ENCODE measurements around the gene ZBTB7C.

The ZBTB7C gene

DNA sequence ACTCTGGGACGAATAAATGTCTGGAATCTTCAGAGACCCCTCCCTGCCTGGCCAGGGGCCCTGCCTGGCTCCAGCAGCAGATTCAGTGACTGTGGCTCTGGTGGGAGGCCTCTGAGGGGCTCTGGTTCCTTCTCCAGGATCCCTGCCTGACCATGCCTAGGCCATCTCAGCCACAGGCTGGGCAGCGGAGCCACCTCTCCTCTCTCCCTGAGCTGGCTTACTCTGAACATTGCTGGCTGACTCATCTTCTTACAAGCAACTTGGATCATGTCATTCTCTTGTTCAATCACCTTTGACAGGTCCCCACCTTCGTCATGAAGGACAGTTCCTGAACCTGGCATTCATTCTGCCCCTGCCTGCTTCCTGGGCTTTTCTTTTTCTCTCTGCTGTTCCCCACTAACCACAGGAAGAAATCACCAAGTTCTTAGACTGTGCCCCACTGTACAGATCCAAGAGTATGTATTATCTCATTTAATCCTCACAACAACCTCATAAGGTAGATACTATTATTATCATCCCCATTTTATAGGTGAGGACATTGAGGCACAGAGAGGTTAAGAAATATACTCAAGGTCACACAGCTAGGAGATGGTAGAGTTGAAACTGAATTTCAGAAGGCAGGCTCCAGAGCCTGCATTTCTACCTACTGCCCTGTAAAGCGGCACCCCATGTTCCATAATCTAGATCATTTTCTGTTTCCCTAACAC is 323.2 kb downstream of the ZBTB7C start:
- no peak for DNase-seq (ENCODE audit: low read depth)

DNA sequence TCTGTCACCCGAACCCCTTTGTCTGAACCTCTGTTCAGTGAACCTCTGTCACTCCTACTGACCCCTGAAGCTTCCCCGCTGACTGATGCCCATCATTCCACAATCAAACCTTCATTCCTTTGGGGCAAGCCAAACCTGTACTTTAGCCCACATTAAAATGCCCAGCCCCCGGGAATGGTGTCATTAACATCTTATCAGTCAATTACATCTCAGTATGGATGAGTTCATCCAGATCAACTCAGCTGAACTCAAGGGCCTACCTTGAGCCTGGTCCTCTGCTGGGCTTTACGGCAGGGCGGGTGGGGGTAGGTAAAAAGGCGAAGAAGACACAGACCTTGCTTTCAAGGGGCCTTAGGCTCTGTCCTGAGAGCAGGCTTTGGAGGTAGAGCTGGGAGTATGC is 324.3 kb downstream of the ZBTB7C start:
- DNase-seq (ENCODE audit: low read depth), result no peak

DNA sequence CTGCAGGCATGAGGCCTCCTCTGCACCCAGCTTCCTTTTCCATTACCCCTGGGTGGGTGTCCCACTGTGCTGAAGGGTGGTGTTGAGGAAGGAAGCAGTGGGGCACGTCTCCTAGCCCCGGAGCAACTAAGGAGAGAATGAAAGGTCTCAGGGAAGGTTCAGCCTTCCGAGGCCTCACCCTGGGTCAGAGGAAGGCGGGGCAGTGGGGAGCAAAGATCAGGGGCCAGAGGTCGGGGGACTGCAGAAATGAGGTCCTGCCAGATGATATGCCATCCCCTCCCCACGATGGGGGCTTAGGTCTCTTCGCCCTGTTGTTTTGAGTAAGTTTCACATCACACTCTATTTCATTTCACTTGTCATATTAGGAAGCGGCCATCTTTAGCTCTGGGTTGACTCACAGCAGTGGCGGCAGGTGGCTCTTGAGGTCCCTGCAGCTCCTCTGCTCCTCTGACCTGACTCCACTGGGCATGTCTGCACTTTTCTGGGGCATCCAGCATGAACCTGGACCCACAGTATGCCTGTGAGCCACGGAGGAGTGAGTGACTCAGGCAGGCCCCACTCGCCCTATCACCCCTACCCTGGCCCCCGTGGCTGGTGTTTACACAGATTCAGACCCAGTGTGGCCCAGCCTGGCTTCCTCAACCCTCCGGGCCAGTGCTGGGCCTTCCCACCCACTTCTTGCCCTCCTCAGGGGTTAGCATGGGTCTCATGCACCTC is 325.0 kb downstream of the ZBTB7C start:
- DNase-seq (ENCODE audit: low read depth), result no peak

DNA sequence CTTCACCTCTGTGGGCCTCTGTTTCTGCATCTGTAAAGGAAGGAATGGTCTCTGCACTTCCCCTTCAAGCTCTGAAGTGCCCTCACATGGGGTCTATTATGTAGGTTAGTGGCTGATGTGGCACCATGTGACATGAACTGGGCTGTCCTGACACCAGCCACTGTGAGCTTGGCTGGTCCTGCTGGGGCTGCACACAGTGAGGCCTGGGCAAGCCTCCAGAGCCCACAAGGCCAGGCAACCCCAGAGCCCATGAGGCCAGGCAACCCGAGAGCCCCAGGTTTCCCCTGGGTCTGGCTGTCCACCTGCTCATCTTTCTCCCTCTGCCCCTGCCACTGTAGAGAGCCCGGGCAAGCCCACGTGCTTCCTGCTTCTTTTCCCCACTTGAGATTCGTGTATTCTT is 328.6 kb downstream of the ZBTB7C start:
- no peak for DNase-seq (ENCODE audit: low read depth)

DNA sequence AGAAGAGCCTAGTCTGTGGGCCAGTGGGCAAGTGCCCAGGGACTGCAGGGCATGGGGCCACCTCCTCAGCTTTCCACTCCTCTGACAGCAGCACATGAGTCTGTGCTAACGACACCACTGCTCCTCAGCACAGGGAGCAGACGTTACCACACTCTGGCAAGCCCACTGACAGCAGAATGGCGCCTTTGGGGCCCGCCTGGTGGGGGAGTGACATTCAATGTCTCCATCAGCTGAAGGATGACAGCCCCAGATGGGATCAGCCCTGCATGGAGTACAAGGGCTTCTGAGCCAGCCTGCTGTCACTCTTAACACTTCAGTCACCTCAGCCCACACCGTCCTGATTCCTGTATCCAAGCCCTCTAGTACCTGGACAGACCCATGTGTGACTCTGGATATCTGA is 329.3 kb downstream of the ZBTB7C start:
- DNase-seq (ENCODE audit: low read depth), result no peak

DNA sequence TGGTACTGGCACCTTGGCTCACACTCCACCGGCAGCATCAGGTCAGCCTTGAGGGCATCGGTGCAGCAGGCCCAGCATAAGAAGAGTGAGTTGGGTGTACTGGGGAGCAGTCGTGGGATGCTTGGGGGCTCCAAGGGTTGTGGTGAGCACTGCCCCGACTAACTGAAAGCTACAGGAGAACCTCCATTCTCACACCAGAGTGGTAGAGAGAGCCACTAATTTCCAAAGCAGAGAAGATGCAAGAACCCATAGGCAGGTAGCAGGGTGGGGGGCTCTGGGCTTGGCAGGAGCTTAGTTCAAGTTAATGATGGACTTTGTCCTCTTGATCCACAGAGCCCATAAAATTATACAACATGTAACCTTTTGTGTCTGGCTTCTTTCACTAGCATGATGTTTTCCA is 330.7 kb downstream of the ZBTB7C start:
- DNase-seq (ENCODE audit: low read depth), result no peak

DNA sequence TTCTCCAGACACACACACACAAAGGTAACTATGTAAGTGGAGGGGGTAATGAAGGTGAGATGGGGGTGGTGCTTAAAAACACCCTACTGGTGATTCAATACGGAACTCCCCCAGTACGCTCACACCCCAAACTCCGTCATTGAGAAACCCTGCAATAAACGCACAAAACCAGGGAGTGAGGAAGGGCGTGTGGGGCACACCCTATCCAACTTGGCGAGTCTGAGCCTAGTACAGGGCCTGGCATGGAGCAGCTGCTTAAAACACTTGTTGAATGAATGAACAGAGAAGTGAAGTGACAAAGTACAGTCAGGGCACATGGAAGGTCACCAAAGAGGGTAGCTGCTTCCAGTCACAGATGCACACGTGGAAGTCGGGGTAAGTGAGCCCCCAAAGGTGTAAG is 331.9 kb downstream of the ZBTB7C start:
- DNase-seq (ENCODE audit: low read depth), result no peak

DNA sequence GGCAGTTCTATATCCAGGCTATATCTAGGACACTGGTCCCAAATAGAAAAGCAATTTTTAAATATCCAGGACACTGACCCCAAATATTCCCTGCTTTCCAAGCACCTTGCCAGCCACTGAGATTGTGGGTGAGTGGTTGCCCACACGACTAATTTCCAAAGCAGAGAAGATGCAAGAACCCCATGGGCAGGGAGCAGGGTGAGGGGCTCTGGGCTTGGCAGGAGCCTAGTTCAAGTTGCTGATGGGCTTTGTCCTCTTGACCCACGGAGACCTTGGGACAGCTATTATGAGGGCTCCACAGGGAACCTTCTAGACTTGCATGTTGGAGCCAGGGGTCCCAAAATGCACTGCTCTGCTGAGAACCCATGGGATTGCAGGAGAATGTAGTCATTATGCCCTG is 332.7 kb downstream of the ZBTB7C start:
- DNase-seq (ENCODE audit: low read depth), result no peak

DNA sequence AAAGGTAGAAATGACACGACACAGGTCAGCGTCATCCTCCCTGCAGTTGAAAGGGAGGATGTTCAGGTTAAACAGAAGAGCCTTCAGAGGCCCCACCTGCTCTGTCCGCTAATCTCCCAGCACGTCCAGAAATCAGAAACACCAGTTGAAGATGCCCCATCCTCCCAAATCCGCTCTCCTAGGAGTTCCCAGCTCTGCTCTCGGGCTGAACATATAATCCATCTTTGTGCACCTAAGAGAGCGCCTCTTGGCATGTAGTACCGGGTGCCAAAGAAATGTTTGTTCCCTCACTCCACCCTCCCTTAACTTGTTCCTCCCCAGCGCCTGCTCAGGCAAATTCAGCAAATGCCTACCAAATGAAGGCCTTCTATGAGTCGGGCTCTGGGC is 333.5 kb downstream of the ZBTB7C start:
- DNase-seq (ENCODE audit: low read depth), result no peak

DNA sequence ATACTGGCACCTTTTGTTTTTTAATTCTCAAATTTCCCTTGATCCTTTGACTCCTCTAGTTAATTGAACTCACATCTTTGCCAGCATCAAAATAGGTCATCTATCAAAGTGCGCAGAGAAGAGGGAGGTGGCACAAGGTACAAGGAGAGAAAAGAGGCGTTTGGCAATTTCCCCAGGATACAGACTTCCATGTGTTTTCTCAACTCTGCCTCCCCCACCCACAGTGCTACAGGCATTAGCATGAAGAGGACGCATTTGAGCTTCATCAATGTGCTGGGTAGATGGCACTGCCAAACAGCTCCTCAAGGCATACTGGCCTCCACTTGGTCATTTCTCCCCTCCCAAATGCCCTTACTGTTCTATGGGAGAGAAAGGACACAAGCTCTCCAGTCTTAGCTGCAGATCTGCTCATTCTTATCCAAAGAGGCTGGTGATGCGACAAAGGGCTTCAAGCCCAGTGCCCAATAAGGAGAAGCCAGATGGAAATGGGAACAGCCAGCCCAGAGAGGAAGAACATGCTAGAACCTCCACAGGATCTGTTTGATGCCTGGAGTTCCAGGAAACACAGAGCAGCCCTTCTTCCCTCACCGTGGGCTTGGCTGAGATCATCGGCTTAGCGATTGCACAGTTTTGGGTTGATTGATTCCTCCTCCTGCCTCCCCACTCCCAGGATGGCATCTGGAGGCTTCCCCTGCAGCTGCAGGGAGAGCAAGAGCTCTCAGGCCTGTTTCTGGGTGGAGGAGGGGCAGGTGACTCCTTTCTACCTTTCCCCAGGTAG is 334.1 kb downstream of the ZBTB7C start:
- no peak for DNase-seq (ENCODE audit: low read depth)

DNA sequence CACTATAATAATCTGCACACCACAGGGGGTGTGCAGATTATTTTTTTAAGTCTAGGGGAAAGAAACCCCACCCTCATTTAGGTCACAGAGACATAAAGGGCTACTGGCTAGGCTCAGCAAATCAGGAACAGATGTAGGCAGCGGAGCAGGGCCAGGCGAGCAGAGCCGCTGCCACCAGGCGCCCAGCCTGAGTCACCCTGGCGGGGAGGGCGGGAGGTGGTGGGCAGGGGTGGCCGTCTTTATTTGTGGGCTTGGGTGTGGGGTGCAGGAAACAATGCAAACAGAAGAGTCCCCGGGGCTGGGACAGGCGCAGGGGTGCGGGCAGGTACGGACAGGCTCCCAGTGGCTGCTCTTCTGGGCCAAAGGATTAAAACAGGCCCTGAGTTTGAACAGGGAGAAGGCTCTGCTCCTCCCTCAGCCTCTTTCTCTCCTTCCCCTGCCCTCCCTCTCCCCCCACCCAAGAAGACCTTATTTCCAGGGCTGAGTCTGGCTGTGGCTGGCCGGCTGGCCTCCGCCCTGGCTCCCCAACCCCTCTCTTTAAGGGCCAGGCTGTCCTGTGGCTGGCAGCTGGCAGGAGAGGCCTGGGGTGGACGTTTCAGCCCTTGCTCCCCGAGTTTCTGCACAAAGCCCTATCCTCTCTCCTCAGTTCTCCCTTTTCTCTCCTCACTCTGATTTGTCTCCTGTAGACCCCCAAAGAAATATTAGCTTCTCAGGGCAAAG is 335.8 kb downstream of the ZBTB7C start:
- DNase-seq (ENCODE audit: low read depth), result no peak

DNA sequence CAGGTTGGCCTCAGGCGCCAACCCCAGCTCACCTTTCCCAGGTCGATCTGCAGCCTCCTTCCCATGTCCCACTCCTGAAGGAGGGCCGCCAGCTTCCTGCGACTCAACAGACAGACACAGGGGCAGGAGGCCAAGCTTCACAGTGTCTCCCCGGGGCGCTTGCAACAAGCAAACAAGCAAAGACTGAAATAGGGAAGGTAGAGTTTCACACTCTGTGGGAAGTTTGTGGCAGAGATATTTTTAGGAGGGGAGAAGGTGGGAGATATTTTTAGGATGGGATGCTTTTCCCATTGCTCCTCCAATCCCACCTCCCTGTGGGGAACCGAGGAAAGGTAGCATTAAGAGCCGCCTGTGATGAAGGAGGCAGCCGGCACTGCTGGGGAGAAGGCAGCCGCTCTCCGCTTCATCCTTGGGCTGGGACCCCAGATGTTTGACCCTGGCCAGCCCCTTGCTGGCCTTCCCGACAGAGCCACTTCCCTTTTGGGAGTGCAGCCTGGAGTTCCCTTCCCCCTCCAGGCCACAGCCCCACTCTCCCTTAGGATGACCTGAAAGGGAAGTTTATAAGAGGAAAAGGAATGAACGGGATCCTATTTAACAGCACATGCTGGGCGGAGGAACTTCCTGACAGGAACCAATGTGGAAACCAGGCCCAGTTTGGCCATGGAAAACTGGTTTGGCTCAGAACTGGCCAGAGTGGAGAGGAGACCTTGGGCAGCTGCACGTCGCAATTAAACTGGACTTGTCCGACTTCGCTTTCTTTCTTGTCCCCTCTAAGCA is 336.6 kb downstream of the ZBTB7C start:
- DNase-seq (ENCODE audit: low read depth), result no peak

DNA sequence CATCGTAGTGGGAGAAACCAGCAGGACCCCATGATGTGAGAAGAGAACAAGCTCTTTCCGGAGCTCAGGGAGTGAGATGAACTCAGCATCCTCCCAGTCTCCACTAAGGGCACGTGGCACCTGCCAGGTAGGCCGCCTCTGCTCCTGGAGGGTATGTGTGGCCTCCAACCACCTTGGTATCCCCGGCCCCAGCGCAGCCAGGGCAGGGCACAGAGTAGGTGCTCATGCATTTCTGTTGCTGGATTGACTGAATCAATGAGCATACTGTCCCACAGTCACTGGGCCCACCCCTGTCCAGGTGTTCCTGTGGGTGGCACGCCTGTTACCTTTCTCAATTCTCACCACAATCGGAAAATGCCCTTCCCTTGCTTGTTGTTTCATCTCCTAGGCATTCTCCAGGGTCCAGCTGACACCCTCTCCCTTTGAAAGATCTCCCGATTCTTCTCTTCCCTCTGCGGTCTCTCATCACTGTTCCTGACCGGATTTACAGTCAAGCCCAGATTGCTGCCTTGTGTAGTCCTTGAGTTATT is 340.2 kb downstream of the ZBTB7C start:
- DNase-seq (ENCODE audit: low read depth), result no peak

DNA sequence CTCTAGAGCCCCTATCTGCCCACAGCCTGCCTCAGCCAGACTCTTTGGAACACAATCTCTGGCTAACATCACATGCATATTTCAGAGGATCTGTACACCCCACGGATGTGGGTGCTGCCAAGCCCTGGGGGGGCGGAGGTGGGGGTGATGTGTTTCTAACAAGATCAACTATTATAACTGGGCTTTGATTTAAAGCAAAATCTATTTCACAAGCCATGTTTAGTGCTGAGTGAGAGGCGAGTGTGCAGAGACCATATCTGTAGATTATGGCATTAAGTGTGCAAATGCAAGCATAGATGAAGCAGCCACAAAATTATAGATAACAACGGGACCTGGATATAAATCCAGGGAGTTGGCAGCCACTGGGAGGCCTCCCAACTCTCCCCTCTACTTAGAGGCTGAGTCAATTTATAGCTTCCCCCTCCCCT is 342.9 kb downstream of the ZBTB7C start:
- DNase-seq (ENCODE audit: low read depth), result no peak

DNA sequence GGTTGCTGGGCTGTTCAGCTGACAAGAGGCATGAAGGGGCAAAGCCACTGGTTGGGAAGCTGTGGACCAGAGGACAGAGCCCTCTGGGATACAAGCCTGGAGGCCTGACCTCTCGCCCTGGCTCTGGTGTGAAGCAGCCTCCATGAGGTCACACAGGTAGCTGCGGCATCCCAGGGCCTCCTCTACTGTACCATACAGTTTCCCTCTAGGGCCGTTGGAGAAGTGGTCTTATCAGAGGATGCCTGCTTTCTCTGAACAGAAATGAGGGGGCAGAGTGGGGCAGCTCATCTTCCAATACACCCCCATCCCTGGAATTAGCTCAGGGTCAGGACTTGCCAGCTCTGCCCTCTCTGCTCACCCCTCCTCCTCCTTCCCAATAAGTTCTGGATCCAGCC is 343.6 kb downstream of the ZBTB7C start:
- no peak for DNase-seq (ENCODE audit: low read depth)

DNA sequence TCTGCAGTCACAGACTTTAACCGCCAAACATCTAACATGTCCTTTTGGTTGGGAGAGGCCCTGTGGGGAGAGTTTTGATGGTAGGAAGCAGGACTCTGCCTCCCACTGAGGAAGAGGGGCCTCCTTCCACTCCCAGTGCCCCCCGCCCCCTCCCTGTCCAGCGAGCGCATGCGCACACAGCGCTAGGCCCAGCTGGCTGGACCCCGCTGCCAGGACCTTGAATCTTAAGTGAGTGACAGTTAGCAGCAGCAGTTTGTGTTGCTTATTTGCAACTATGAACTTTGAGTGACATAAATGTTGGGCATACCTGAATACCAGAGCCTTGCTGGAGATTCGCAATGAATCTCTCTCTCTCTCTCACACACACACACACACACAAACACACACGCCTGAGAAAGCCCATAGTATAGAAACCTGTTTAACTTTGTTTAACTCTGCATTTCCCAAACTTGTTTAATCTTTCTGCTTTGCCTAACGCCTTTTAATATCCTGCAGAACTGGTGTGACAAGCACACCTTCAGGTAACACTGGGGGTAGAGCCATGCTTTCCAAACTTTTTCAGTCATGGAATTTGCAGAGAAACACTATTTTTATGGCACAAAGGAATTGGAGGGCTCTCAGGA is 344.1 kb downstream of the ZBTB7C start:
- DNase-seq (ENCODE audit: low read depth), result no peak

DNA sequence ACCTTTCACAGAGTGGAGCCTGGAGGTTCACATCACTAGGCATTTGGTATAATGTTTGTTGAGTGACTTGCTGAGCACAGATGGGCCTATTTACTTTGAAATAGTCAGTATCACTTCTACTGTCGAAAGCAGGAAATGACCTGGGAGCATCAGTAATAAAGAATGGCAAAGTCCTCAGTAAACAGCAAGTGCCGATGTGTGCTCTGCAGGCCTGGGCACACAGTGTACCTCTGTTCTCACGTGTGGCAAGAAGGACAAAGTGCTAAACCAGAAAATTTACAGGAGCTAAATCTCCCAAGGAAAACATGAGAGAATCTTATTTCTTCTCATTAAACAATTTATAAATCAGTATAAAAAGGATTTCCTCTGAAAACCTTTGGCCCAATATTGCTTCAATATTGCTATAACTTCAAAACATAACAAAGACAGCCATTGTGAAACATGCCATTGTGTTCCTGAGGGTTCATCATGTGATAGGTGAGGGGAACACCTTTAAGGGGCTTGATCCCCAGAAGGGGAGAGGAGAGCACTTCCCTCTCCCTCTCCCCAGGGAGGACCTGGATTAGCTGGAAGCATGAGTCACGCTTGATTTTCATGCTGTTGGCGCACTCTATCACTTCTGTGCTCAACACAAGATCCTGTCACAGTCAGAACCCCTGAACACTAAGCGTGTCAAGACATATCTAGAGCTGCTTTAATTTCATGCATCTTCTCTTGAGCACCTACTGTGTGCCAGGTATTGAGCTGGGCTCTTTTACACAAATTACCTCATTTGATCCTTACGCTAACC is 347.2 kb downstream of the ZBTB7C start:
- no peak for DNase-seq (ENCODE audit: low read depth)

DNA sequence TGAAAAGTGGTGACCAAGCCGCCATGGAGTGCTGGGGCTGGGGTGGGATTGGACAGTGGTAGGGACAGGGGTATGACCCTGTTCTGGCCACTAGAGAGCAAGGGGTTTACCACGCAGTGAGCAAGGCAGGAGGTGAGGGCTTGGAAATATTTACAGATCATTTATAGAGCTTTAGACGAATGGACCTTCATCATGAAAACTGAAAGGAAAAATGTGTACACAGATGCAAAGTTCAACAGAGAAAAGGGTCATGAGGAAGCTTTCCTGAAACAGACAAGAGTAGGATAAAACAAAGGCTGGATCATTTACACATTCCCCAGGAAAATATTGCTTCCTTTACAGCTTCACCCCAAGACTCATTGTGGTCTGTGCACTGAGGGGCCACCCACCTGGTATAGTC is 348.2 kb downstream of the ZBTB7C start:
- DNase-seq (ENCODE audit: low read depth), result no peak

DNA sequence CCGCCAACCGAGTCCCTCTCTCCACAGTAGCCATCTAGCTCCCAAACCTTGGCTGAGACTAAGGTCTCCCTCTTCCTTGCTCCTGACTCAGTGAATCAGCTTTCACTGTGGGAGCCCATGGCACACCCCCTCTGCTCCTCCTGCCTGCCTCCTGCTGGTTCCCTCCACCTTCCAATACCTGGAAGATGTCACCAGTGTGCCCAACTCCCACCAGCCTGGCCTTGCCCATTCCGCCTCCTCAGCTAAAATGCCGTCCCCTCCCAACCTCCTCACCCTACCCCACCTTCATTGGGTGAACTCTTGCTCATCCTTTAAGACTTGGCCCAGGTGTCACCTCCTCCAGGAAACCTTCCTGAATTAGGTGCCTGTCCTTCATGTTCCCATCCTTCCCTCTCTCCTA is 348.8 kb downstream of the ZBTB7C start:
- no peak for DNase-seq (ENCODE audit: low read depth)

DNA sequence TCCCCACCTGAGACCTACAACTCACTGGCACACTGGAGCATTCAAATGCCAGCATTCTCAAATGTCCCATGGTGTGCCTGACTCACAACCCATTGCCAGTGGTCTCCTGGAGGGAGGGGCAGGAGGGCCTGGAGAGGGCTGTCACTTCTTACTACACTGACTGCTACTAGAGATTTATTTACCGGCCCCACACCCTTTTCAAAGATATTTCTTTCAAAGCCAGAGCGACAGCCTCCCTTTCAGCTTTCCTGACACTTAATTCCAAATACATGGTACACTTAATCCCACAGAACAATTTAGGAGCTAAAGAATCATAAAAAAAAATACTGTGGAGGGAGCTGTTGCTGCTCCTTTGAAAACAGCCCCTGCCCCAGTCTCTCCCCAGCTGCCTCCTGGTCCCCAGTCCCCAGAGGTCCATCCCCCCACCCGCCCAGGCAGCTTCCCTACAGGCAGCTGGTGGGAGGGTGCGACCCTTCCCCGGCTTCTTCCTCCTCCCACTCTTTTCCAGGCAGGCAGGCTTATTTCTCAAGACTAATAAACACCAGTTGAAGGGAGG is 349.6 kb downstream of the ZBTB7C start:
- no peak for DNase-seq (ENCODE audit: low read depth)
